Right atrium auricular region (tissue), 2 donors: ENCODE measurements around the gene SEMA5A. TPM values are rescaled to one million over a fixed set of nuclear protein-coding genes. Genes with fewer than 3 reads are reported as not detected.

Source experiments
- DNase-seq: peaks from one replicate; pipeline ENCODE4 v3.0.0-alpha.2; 2019; ENCODE audit warnings: low spot score
- H3K27ac ChIP-seq, 2 donors: fragments of 200-600 bp; sonication (generic); 1 replicate in 1 of 2; 2 replicates in 1 of 2; pipeline ENCODE4 v1.5.1; 2016 to 2019
- H3K27me3 ChIP-seq, 2 donors: fragments of 200-600 bp; sonication (generic); one replicate each; pipeline versions ENCODE4 v1.5.1 to v1.6.0; 2017 to 2019
- H3K36me3 ChIP-seq: fragments of 200-600 bp; sonication (generic); one replicate; pipeline ENCODE4 v1.5.1; 2016
- H3K4me1 ChIP-seq, 2 donors: fragments of 200-600 bp; sonication (generic); one replicate each; pipeline versions ENCODE4 v1.5.1 to v1.6.0; 2017 to 2019
- H3K4me3 ChIP-seq, 2 donors: fragments of 200-600 bp; sonication (generic); 1 replicate in 1 of 2; 2 replicates in 1 of 2; pipeline ENCODE4 v1.5.1; 2017 to 2019; ENCODE audit warnings: mild to moderate bottlenecking in 1 of 2, moderate library complexity in 1 of 2
- H3K9me3 ChIP-seq, 2 donors: fragments of 200-600 bp; sonication (generic); one replicate each; pipeline ENCODE4 v1.5.1; 2019
- total RNA-seq, 2 donors: library from RNA; depleted of rRNA; stranded (reverse); fragments of >200 nt; gene quantifications; one replicate each; pipeline ENCODE4 v1.1.0, GENCODE V29; 2016
- TF ChIP-seq, protein P1 (sequence below), 2 donors: fragments of 200-600 bp; sonication (generic); IDR thresholded peaks; one replicate each; pipeline ENCODE4 v1.5.1; 2019; ENCODE audit warnings: antibody characterized with exemption in 2 of 2

Gene SEMA5A
- total RNA-seq, 2 donors from 2014 or later = 14.1 to 26.2 TPM

DNA sequence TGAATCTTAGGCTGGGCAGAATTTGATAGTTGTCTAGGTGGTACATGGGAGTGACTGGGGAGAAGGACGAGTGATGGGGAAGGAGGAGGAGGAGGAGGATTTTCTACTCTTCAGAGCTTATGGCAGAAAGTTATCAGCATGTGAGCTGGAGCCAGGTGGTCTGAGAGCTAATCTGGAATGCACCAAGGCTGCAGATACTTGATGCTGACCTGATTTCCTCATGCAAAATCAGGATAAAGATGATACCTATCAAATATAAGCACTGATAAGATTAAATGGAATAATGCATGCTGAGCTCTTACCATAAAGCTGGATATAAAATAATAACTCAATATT lies 250.4 kb downstream of the SEMA5A start:
- H3K36me3 ChIP-seq = no peaks in the 10 kb centered on the region
- no peaks in the 10 kb centered on the region for H3K27me3 ChIP-seq
- no peaks in the 10 kb centered on the region for H3K9me3 ChIP-seq
- no peak for DNase-seq
- TF ChIP-seq, protein P1, sequence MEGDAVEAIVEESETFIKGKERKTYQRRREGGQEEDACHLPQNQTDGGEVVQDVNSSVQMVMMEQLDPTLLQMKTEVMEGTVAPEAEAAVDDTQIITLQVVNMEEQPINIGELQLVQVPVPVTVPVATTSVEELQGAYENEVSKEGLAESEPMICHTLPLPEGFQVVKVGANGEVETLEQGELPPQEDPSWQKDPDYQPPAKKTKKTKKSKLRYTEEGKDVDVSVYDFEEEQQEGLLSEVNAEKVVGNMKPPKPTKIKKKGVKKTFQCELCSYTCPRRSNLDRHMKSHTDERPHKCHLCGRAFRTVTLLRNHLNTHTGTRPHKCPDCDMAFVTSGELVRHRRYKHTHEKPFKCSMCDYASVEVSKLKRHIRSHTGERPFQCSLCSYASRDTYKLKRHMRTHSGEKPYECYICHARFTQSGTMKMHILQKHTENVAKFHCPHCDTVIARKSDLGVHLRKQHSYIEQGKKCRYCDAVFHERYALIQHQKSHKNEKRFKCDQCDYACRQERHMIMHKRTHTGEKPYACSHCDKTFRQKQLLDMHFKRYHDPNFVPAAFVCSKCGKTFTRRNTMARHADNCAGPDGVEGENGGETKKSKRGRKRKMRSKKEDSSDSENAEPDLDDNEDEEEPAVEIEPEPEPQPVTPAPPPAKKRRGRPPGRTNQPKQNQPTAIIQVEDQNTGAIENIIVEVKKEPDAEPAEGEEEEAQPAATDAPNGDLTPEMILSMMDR (IDR thresholded peaks at IDR 0.05) = no peak
- no peak overlapping the region for H3K27ac ChIP-seq
- H3K4me3 ChIP-seq = no peak overlapping the region
- no peaks in the 10 kb centered on the region for H3K4me1 ChIP-seq

DNA sequence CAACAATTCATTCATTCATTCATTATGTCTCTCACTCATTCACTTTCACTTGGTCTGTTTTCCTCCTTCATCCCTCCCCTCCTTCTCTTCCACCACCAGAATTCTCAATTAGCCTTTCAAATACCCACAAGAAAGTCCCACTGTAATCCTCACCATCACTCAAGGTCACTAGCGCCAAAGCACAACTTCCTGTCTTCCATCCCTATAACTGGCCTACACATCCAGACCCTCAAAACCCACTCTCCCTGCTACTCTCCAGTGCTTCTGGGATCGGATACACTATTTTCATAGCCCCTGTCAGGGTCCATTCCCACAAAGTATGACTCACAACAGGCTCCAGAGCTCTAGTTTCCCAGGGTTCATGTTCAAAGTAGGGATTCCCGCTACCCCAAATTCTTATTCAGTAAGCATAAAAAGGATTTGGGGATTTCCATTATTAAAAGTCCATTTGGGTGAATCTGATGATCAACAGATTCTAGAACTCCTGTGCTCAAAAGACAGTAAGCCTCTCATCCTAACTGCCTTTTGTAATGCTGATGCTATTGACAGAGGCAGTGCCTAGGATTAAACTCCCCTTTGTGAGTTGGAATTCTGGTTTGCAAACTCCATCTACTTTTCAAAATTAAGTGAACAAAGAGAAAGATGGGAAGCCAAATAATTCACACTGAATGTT lies 250.9 kb downstream of the SEMA5A start:
- Histone ChIP-seq H3K9me3 (no peaks in the 10 kb centered on the region), H3K27me3 (no peaks in the 10 kb centered on the region), H3K4me1 (no peaks in the 10 kb centered on the region), H3K27ac (no peak overlapping the region), H3K36me3 (no peaks in the 10 kb centered on the region), H3K4me3 (no peak overlapping the region)
- TF ChIP-seq, protein P1 (IDR thresholded peaks at IDR 0.05) = no peak
- DNase-seq = no peak

DNA sequence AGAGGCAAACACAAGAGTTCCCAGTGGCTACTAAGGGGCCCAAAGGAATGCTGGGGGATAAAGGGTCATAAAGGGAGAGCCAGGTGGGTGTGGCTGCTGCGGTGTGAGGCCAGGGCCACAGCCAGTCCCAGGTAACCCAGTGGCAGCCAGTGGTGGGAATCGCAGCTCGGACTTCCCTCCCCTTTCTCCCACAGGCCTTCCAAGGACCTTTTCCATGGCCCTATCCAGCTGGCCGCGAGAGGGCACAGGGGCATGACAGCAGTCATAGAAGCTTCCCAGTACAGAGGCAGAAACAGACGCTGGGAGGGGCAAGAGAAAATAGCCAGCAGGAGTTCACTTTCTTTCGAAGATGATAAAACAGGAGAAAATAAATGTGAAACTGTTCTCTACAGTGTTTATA lies 257.6 kb downstream of the SEMA5A start:
- TF ChIP-seq, protein P1 (IDR thresholded peaks at IDR 0.05) = peak in 1 of 2 donors; percentile 38
- Histone ChIP-seq H3K9me3 (no peaks in the 10 kb centered on the region), H3K27me3 (no peaks in the 10 kb centered on the region), H3K36me3 (no peaks in the 10 kb centered on the region), H3K27ac (peak overlapping the region in 1 of 2 donors; percentile 38), H3K4me1 (peaks cover 0 to 31% of the 10 kb centered on the region in 2 donors), H3K4me3 (no peak overlapping the region)
- no peak for DNase-seq

DNA sequence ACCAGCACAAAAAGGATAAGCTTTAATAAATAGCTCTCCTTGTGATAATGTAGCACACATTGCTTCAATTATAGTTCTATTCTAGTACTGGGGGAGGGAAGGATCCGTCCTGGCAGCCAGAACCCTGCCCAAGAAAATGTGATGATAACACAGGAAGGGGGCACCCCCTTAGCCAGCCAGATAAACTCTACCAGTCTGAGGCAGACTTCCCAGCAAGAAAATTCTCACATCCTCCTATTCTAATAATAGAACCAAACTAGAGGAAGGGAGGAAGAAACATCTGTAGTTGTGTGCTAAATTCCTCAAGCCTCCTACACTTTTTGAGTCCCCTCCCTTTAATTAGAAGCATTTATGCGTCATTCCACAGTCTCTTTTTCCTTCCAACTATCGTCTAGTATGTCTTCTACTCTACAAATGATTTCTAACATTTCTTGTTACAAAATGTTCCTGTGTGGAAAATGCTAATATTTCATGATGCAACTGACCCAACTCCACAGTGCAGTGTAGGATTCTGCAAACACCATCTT lies 261.0 kb downstream of the SEMA5A start:
- no peak for DNase-seq

DNA sequence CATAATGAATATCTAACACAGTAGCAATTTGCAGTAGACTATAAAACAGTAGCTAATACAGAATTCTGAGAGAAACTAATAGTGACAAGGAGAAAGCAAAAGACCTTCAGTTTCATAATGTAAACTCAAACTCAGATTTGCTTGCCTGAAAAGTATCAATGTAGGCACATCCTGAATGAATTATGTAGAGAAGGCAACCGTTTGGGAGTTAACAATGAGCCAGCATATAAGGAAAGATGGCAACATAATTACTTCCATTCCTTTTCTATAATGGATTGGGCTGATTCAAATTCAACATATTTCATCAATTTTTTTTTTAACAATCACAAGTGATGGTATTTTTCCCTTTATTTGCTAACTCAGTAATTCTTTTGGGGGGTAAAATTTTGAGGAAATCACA lies 261.6 kb downstream of the SEMA5A start:
- Histone ChIP-seq H3K4me3 (no peak overlapping the region), H3K36me3 (no peaks in the 10 kb centered on the region), H3K27me3 (no peaks in the 10 kb centered on the region), H3K9me3 (no peaks in the 10 kb centered on the region), H3K4me1 (peaks cover 0 to 31% of the 10 kb centered on the region in 2 donors), H3K27ac (peak overlapping the region; percentile 30 to 74)
- DNase-seq = no peak
- TF ChIP-seq, protein P1 (IDR thresholded peaks at IDR 0.05) = no peak

More for the DNA sequence above, 261.0 kb downstream of the SEMA5A start:
- H3K36me3 ChIP-seq = no peaks in the 10 kb centered on the region
- no peaks in the 10 kb centered on the region for H3K27me3 ChIP-seq
- peak overlapping the region; percentile 30 to 74 for H3K27ac ChIP-seq
- TF ChIP-seq, protein P1 (IDR thresholded peaks at IDR 0.05) = no peak
- no peaks in the 10 kb centered on the region for H3K9me3 ChIP-seq
- no peak overlapping the region for H3K4me3 ChIP-seq
- peaks cover 0 to 31% of the 10 kb centered on the region in 2 donors for H3K4me1 ChIP-seq

DNA sequence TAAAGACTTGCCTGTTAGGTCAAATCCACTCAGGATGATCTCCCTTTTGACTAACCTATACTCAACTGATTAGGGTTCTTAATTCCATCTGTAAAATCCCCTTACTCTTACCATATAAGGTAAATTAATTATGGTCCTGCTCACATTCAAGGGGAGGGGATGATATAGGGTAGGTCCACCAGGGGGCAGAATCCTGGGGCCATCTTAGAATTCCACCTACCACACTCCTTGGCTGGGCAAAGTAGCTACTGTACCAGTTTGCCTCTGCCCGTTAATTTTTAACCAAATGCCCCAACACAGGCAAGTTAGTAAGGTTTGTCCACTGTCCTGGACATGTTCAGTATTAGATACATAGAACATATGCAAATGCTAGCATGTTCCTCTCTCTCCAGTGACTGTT lies 262.4 kb downstream of the SEMA5A start:
- Histone ChIP-seq H3K27me3 (no peaks in the 10 kb centered on the region), H3K4me3 (no peak overlapping the region), H3K27ac (peak overlapping the region in 1 of 2 donors; percentile 74), H3K4me1 (peaks cover 0 to 27% of the 10 kb centered on the region in 2 donors), H3K9me3 (no peaks in the 10 kb centered on the region), H3K36me3 (no peaks in the 10 kb centered on the region)
- TF ChIP-seq, protein P1 (IDR thresholded peaks at IDR 0.05) = no peak
- DNase-seq = no peak
